Spinal cord (tissue), 10 donors: Measurements from ENCODE around the gene TNFRSF8. TPM values are rescaled to one million over a fixed set of nuclear protein-coding genes. Genes with fewer than 3 reads are reported as not detected.

Source experiments
- DNase-seq, 6 donors: peaks; one replicate each; pipeline versions ENCODE4 v3.0.0 to v3.0.0-alpha.2; 2013 to 2015; ENCODE audit warnings: low spot score in 6 of 6, low read depth in 4 of 6
- H3K27ac ChIP-seq: one replicate; pipeline ENCODE4 v1.5.1; 2013; ENCODE audit warnings: low read depth, low read length, control low read depth
- H3K27me3 ChIP-seq: one replicate; pipeline ENCODE4 v1.6.1; 2013; ENCODE audit warnings: low read length; ENCODE audit not compliant: control insufficient read depth, insufficient read depth
- H3K36me3 ChIP-seq: one replicate; pipeline ENCODE4 v1.6.1; 2013; ENCODE audit warnings: low read length; ENCODE audit not compliant: control insufficient read depth, insufficient read depth
- H3K4me1 ChIP-seq: one replicate; pipeline ENCODE4 v1.6.1; 2013; ENCODE audit warnings: low read length; ENCODE audit not compliant: control insufficient read depth, insufficient read depth
- H3K4me3 ChIP-seq: one replicate; pipeline ENCODE4 v1.5.1; 2013; ENCODE audit warnings: low read depth, low read length, control low read depth
- H3K9me3 ChIP-seq: one replicate; pipeline ENCODE4 v1.6.1; 2013; ENCODE audit warnings: low read length; ENCODE audit not compliant: control insufficient read depth, insufficient read depth
- WGBS: methylation state at CpG from one replicate; pipeline ENCODE4 v1.1.5; 2013; ENCODE audit warnings: missing lambda C conversion rate; ENCODE audit not compliant: insufficient coverage; 5-methylcytosine and 5-hydroxymethylcytosine counted together
- polyA plus RNA-seq, 2 donors: library from polyadenylated mRNA; unstranded; fragments of 120-200 nt; gene quantifications; one replicate each; pipeline ENCODE4 v1.2.1, GENCODE V29; 2013; ENCODE audit not compliant: insufficient read length in 2 of 2
- total RNA-seq, 2 donors: library from RNA; depleted of rRNA in 1 of 2; stranded (reverse); fragments of 120-200 nt in 1 of 2; fragments of >200 nt in 1 of 2; gene quantifications; one replicate each; pipeline versions ENCODE4 v1.2.3 to v1.2.4, GENCODE V29; 2013 to 2014
- donor health status: healthy.

Gene TNFRSF8
- total and polyA plus RNA-seq, 4 donors = 0.11 to 0.20 (median 0.12) TPM; not detected in 1

DNA sequence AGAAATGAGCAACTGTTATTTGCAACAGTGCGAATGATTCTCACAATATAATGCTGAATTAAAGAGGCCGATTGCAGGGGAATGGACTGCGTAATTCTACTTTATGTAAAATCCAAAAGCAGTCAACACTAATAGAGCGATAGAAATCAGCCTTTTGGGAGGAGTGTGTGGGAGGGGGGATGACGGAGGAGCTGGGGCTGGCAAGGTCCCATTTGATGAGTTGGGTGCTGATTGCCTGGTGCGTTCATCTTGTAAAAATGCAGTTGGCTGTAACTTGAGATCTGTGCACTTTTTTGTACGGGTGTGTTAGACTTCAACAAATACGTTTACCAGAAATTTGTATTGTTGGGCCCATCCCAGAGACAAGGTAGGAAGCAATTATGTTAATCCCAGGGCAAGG lies 20.7 kb downstream of the TNFRSF8 start:
- no peak overlapping the region for H3K4me3 ChIP-seq
- H3K27me3 ChIP-seq = peaks cover 2% of the 10 kb centered on the region
- H3K27ac ChIP-seq = no peak overlapping the region
- peaks cover 1% of the 10 kb centered on the region for H3K9me3 ChIP-seq
- peaks cover 8% of the 10 kb centered on the region for H3K4me1 ChIP-seq
- DNase-seq = no peak
- WGBS = 90% methylated on average over 5 of the region's 8 CpGs
- H3K36me3 ChIP-seq = no peaks in the 10 kb centered on the region

DNA sequence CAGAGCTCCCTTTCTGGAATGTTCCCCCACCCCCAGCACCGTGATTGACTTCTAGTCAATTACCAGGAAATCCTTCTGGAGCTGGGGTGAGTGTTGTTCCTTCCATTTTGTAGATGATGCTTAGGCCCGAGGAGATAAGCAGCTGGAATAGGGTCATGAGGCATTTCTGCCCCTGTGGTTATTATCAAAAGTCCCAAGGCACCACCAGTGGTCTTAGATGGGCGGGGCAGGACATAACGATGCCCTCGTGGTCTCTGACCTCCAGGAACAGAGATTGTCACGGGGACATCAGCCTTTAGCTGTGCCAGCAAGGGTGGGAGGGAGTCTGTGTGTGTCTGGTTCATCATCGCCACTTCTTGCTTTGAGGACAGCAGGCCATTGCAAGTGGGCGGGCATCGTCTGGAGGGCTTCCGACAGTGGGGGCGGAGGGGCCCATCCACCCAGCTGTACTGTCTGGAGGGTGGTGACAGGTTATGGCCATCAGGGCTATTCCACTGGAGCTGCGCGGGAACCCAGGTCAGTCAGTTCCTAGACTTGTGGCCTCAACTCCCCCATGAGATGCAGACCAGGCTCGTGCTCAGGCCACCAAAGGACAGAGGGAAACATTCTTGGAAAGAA lies 22.6 kb downstream of the TNFRSF8 start:
- no peaks in the 10 kb centered on the region for H3K4me1 ChIP-seq
- no peak for DNase-seq
- H3K9me3 ChIP-seq = peaks cover 1% of the 10 kb centered on the region
- no peak overlapping the region for H3K4me3 ChIP-seq
- WGBS = 87% methylated on average over 12 of the region's 14 CpGs
- H3K27ac ChIP-seq = no peak overlapping the region
- no peaks in the 10 kb centered on the region for H3K27me3 ChIP-seq
- no peaks in the 10 kb centered on the region for H3K36me3 ChIP-seq

DNA sequence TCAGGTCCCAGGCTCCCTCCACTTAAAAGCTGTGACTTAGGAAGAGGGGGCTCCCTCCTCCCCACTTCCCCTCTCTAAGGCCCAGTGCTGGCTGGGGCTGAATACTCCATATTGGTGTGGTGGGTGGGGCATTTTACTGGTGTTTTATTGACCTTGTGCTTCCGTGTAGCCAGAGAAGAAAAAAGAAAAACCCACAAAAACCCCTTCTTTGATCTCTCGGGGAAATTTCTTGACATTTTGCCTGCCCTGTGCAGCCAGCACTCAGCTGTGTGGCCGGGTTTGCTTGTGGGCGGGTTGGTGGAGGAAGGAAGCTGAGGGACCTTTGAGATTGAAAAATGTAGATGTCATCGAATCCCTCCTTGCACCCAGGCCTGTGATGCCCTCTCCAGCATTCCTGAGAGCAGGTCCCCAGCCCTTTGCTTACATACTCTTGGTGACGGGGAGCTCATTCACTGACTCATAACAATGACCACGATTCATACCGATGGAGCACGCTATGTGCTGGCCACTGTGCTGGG lies 24.8 kb downstream of the TNFRSF8 start:
- H3K27me3 ChIP-seq = no peaks in the 10 kb centered on the region
- H3K4me3 ChIP-seq = no peak overlapping the region
- DNase-seq = no peak
- no peaks in the 10 kb centered on the region for H3K36me3 ChIP-seq
- H3K4me1 ChIP-seq = no peaks in the 10 kb centered on the region
- WGBS = 93% methylated on average over 5 of the region's 9 CpGs
- peaks cover 1% of the 10 kb centered on the region for H3K9me3 ChIP-seq
- H3K27ac ChIP-seq = no peak overlapping the region

DNA sequence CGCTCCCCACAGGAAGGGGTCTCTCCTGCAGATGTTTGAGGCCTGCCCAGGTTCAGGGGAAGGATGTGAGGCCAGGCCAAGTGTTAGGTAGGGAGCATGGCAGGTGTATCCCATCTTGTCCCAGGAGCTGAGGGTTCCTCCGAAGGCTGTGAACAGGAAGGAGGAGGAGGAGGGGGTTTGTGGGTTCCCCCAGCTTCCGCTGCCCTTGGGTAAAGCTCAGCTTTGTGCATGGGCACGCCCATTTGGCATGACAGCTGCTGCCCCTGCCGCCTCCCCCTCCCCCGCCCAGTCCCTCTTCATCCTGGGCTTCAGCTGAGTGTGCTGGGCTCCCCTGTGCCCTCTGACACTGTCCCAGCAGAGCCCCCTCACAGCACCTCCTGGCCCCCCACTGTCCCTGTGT lies 25.5 kb downstream of the TNFRSF8 start:
- H3K27ac ChIP-seq = no peak overlapping the region
- no peak for DNase-seq
- no peak overlapping the region for H3K4me3 ChIP-seq
- H3K27me3 ChIP-seq = no peaks in the 10 kb centered on the region
- H3K36me3 ChIP-seq = no peaks in the 10 kb centered on the region
- H3K9me3 ChIP-seq = no peaks in the 10 kb centered on the region
- WGBS = 59% methylated on average over 4 of the region's 6 CpGs
- H3K4me1 ChIP-seq = no peaks in the 10 kb centered on the region

DNA sequence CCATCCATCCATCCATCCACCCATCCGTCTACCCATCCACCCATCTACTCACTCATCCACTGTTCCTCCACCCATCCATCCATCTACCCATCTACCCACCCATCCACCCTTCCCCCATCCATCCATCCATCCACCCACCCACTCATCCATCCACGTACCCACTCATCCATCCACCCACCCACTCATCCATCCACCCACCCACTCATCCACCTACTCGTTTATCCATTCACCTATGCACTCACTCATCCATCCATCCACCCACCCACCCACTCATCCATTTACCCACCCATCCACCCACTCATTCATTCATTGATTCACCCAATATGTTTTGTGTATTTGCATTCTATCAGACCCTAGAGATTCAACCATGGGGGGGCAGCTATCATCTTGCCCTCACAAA lies 27.2 kb downstream of the TNFRSF8 start:
- no peak for DNase-seq
- H3K4me3 ChIP-seq = no peak overlapping the region
- 84% methylated on average over 3 of the region's 3 CpGs for WGBS
- H3K36me3 ChIP-seq = no peaks in the 10 kb centered on the region
- H3K4me1 ChIP-seq = no peaks in the 10 kb centered on the region
- no peaks in the 10 kb centered on the region for H3K9me3 ChIP-seq
- no peaks in the 10 kb centered on the region for H3K27me3 ChIP-seq
- no peak overlapping the region for H3K27ac ChIP-seq

DNA sequence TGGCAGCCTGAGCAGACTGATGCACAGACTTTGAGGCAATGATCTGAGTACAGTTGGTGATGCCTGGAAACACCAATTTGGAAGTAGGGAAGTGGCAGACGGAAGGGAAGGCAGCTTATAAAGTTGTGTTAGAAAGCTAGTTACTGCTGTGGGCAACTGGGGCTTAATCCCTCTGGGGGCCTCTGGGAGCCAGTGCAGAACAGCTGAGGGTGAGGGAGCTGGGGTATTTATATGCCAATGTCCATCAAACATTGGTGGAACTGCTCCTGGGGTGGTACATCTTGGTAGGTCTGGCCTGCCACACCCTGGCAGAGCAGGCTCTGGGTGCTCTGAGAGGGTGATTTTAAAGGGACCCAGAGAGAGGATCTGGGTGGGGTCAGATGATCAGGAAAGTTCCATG lies 28.1 kb downstream of the TNFRSF8 start:
- Histone ChIP-seq H3K36me3 (no peaks in the 10 kb centered on the region), H3K27ac (no peak overlapping the region), H3K27me3 (no peaks in the 10 kb centered on the region), H3K4me3 (no peak overlapping the region), H3K4me1 (no peaks in the 10 kb centered on the region), H3K9me3 (no peaks in the 10 kb centered on the region)
- 90% methylated on average over 1 of the region's 1 CpG for WGBS
- no peak for DNase-seq

DNA sequence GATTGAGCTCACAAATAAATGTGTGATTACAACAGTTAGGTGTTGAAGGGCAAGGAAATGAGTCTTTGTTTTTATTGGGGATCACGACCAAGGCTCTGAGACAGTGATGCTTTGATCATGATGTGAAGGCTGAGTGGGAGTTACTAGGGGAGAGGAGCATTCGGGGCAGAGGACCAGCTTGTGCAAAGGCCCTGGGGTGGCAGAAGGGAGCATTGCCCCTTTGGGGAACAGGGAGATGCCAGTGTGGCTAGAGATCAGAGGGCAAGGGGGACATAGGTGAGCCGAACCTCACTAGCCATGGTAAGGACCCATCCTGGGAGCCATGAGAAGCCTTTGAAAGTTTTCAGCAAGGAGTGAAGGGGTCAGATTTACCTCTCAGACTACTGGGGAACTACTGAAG lies 31.1 kb downstream of the TNFRSF8 start:
- H3K27me3 ChIP-seq = no peaks in the 10 kb centered on the region
- no peak for DNase-seq
- H3K9me3 ChIP-seq = peaks cover 4% of the 10 kb centered on the region
- H3K36me3 ChIP-seq = no peaks in the 10 kb centered on the region
- H3K4me3 ChIP-seq = no peak overlapping the region
- no peaks in the 10 kb centered on the region for H3K4me1 ChIP-seq
- WGBS = 86% methylated on average over 3 of the region's 3 CpGs
- H3K27ac ChIP-seq = no peak overlapping the region

DNA sequence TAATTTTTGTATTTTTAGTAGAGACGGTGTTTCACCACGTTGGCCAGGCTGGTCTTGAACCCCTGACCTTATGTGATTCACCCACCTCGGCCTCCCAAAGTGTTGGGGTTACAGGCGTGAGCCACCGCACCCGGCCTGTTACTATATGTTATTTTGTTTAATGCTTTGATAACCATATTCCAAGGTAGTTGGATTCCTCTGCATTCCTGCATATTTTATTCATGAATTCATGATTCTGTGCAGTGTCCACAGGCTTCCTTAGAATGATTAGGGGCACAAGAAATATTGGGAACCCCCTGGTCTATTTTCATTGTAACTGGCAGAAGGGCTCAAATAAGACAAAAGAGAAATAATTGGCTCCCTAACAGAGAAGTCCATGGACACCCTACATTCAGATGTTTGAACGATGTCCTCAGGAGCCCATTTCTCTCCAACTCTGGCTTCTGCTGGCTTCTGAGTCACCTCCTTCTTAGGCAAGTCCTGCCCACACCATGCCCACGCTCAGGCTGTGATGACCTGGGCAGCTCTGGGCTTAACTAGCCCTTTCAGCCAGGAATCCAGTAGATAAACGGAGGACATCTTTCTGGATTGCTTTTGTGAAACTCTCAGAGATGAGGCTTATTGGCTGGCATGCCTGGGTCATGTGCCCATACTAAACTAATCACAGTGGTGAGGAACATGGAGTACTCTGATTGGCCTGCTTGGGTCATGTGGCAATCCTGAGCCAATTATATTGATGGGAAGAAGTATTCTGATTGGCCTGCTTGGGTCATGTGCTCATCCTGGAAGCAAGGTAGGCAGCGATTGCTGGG lies 32.6 kb downstream of the TNFRSF8 start:
- no peaks in the 10 kb centered on the region for H3K27me3 ChIP-seq
- H3K36me3 ChIP-seq = no peaks in the 10 kb centered on the region
- no peak for DNase-seq
- H3K9me3 ChIP-seq = peaks cover 4% of the 10 kb centered on the region
- 92% methylated on average over 5 of the region's 10 CpGs for WGBS
- no peak overlapping the region for H3K27ac ChIP-seq
- no peaks in the 10 kb centered on the region for H3K4me1 ChIP-seq
- no peak overlapping the region for H3K4me3 ChIP-seq

DNA sequence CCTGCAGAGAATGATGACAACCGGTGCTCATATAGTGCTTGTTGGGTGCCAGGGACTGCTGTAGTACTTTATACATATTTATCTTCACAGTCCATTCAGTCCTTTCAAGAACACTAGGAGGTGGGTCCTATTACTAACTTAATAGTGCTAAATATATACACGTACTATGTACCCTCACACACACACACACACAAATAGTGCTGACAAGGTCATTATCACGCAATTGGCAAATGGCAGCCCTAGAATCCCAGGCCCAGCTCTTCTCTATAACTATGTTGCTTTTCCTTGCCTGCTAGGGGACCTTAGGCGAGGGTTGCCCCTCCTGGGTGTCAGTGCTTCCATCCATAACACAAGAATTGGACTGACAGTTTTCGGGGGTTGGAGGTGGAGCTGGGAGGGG lies 33.5 kb downstream of the TNFRSF8 start:
- Histone ChIP-seq H3K27me3 (no peaks in the 10 kb centered on the region), H3K36me3 (no peaks in the 10 kb centered on the region), H3K4me1 (no peaks in the 10 kb centered on the region), H3K9me3 (peaks cover 4% of the 10 kb centered on the region), H3K4me3 (no peak overlapping the region), H3K27ac (no peak overlapping the region)
- 92% methylated on average over 4 of the region's 5 CpGs for WGBS
- DNase-seq = no peak

DNA sequence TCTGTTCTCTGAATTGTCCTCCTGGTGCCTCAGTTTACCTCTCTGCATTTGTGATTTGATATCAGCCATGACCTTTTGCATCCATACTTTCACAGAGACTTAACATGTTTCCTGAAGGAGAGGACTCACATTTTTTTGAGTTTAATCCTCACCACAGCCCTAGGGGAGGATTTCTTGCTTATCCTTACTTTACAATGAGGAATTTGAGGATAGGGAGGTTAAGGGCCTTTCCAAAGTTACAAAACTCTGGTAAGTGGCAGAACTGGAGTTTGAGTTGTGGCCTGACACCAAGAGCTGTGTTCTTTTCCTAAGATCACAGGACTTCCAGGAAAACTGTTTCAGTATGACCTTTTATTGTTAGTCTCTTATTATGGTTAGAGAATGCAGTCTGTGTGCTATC lies 34.2 kb downstream of the TNFRSF8 start:
- Histone ChIP-seq H3K4me1 (no peaks in the 10 kb centered on the region), H3K27ac (no peak overlapping the region), H3K27me3 (no peaks in the 10 kb centered on the region), H3K4me3 (no peak overlapping the region), H3K36me3 (no peaks in the 10 kb centered on the region), H3K9me3 (peaks cover 4% of the 10 kb centered on the region)
- no peak for DNase-seq
